Kidney epithelial cell (primary cell): ENCODE data around the gene COQ2. TPM values are rescaled to one million over a fixed set of nuclear protein-coding genes. Genes with fewer than 3 reads are reported as not detected.

Source experiments
- DNase-seq: peaks from one replicate; pipeline ENCODE4 v3.0.0-alpha.2; 2010; ENCODE audit warnings: low read depth
- H3K27me3 ChIP-seq: 2 replicates; pipeline ENCODE4 v1.6.0; 2011; ENCODE audit warnings: low read length; ENCODE audit not compliant: control insufficient read depth, insufficient read depth
- H3K36me3 ChIP-seq: 2 replicates; pipeline ENCODE4 v1.5.1; 2011; ENCODE audit warnings: low read length; ENCODE audit not compliant: control insufficient read depth, insufficient read depth
- H3K4me3 ChIP-seq: 2 replicates; pipeline ENCODE4 v1.5.1; 2011; ENCODE audit warnings: low read depth, mild to moderate bottlenecking, control low read depth, low read length
- total RNA-seq: library from RNA; depleted of rRNA; stranded (reverse); fragments of >200 nt; gene quantifications from 2 replicates; pipeline ENCODE4 v1.2.3, GENCODE V29; 2015
- TF ChIP-seq, protein P1 (sequence below): IDR thresholded peaks from 2 replicates; pipeline ENCODE4 v1.5.1; 2011; ENCODE audit warnings: mild to moderate bottlenecking, moderate library complexity, low read length, control low read depth, inconsistent platforms; ENCODE audit not compliant: insufficient read depth, poor library complexity, severe bottlenecking

COQ2 gene
- total RNA-seq, 1 donor from 2014 or later = 9.5 TPM

DNA sequence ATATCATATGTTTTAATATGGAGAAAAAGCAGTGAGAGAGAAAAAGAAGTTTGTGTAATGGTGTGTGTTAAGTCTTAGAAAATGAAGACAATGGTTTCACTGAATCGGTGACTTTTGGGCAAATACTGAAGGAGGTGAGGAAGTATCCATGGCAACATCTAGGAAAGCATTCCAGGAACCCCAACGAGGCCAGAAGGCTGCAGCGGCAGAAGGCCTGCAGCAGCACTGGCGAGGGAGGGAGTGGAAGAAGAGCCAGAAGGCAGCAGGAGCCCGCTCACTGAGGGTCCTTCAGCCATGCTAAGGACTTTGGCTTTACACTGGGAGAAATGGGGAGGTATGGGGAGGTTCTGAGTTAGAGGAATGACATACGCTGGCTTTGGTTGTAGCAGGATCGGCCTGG is 26.8 kb downstream of the COQ2 start:
- Histone ChIP-seq H3K27me3 (no peaks in the 10 kb centered on the region), H3K36me3 (no peaks in the 10 kb centered on the region), H3K4me3 (no peak overlapping the region)
- DNase-seq = no peak
- TF ChIP-seq, protein P1, sequence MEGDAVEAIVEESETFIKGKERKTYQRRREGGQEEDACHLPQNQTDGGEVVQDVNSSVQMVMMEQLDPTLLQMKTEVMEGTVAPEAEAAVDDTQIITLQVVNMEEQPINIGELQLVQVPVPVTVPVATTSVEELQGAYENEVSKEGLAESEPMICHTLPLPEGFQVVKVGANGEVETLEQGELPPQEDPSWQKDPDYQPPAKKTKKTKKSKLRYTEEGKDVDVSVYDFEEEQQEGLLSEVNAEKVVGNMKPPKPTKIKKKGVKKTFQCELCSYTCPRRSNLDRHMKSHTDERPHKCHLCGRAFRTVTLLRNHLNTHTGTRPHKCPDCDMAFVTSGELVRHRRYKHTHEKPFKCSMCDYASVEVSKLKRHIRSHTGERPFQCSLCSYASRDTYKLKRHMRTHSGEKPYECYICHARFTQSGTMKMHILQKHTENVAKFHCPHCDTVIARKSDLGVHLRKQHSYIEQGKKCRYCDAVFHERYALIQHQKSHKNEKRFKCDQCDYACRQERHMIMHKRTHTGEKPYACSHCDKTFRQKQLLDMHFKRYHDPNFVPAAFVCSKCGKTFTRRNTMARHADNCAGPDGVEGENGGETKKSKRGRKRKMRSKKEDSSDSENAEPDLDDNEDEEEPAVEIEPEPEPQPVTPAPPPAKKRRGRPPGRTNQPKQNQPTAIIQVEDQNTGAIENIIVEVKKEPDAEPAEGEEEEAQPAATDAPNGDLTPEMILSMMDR = no peak

DNA sequence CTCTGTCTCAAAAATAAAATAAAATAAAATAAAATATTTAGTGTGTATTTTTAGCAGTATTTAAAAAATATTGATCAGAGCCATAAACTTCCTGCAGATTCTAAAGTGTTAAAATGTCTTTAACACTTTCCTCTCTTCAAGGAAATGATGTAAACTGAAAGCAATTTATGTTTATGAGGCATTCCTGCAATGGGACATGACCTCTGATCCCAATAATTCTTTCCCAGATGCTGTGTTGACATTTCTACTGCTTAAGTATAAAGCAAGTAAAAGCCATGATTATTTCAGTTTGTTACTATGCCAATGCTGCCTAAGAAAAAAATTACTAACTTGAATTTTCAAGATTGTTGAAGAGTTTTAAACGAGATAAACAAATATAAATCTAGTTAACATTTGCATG is 29.0 kb downstream of the COQ2 start:
- TF ChIP-seq, protein P1 = no peak
- DNase-seq = no peak
- Histone ChIP-seq H3K27me3 (no peaks in the 10 kb centered on the region), H3K36me3 (no peaks in the 10 kb centered on the region), H3K4me3 (no peak overlapping the region)

DNA sequence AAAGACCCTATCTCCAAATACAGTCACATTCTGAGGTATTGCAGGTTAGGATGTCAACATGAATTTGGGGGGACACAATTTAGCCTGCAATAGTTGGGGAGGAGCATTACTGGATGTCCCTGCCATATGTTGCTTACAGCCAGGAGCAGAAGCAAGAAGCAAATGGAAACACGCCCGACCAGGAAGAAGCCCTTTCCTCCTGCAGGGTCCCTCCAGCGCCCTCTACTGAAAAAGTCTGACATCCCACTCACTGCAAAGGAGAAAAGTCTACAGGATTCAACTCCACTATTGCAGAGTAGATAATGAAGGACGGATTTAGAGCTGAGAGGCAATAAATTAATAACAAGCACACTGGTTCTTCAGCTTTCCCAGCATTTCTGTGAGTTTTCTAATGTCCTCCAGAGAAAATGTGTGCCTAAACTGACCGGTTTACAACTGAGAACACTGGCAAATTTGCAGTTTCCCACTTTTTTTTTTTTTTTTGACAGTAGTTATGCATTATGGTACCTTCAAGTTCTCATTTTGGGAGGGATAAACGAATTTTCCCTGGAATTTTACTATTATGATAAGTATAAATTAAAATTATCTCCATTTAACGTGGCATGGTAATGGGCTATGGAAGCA is 31.7 kb downstream of the COQ2 start:
- TF ChIP-seq, protein P1 = peak; percentile 67
- H3K27me3 ChIP-seq = no peaks in the 10 kb centered on the region
- no peak for DNase-seq

DNA sequence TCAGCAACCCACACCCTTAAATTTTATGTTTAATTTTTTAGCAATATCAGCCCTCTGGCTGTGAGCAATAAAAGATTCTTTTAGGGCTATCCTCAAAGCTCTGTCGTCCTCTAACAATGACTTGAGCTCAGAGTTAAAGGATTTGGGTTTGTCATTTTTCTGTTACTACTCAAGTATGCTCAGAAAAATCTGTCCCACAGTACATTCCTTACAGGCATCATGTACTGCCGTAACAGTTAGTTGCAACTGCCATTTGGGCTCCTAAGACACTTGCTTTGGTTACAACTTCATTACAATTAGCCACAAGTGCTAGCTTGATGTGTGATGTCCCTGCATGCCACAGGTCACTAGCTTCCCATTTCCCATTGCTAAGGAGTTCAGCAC is 33.2 kb downstream of the COQ2 start:
- Histone ChIP-seq H3K4me3 (no peak overlapping the region), H3K36me3 (no peaks in the 10 kb centered on the region), H3K27me3 (no peaks in the 10 kb centered on the region)
- no peak for DNase-seq
- TF ChIP-seq, protein P1 = no peak

More for the DNA sequence above, 31.7 kb downstream of the COQ2 start:
- no peaks in the 10 kb centered on the region for H3K36me3 ChIP-seq
- no peak overlapping the region for H3K4me3 ChIP-seq

DNA sequence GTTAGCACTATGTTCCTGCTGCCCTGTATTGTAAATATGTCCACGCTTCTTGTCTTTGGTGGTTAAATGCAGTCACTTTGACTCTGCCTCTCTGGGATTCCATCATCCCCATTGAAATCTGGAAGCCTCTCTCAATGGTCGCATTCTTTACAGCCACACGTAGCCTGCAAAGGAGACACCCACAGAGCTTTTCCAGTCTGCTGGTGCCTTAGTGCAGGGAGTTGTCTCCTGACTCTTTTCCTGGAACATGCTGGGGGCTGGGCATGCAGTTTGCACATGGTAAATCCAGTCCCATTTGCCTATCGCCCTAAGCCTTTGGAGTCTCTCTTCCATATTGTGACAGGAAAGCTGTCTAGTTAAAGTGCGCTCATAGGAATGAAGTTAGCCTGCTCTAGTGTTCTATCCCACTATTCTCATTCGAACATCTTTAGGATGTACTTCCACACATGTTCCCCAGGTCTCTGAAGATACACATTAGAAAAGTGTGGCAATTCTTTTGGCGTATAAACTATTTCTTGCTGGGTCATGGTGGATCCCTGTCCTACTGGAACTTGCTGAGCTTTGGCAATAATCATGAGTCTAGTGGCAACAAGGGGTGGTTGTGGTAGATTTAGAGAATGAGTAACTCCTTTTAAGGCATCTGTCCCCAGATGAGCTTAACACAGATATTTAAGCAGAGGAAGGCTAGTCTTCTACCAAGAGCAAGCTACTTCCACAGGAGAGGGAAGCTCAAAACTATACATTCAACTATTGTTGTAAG is 33.7 kb downstream of the COQ2 start:
- Histone ChIP-seq H3K36me3 (no peaks in the 10 kb centered on the region), H3K27me3 (no peaks in the 10 kb centered on the region), H3K4me3 (no peak overlapping the region)
- TF ChIP-seq, protein P1 = no peak
- no peak for DNase-seq
